Measurements from ENCODE around the gene ADNP.

- TF ChIP-seq POLR2A (IDR thresholded peaks at IDR 0.05; ENCODE audit: insufficient read depth in 1 of 2, low read depth in 2 of 2, low read length in 2 of 2) (no peak), TRIM22 (IDR thresholded peaks at IDR 0.05) (no peak), CTCF (CRISPR knock-in tag; IDR thresholded peaks at IDR 0.05) (no peak), MAZ (IDR thresholded peaks at IDR 0.05; ENCODE audit: borderline replicate concordance, low read depth, low read length) (no peak), MAZ (CRISPR knock-in tag; IDR thresholded peaks at IDR 0.05; ENCODE audit: low read depth) (no peak), ELF1 (CRISPR knock-in tag; IDR thresholded peaks at IDR 0.05) (no peak), HDAC1 (CRISPR knock-in tag; IDR thresholded peaks at IDR 0.05) (no peak), TIGD3 (CRISPR knock-in tag; IDR thresholded peaks at IDR 0.05; ENCODE audit: borderline replicate concordance) (no peak), CEBPB (IDR thresholded peaks at IDR 0.05; ENCODE audit: borderline replicate concordance, low read depth, low read length) (no peak), HIC2 (CRISPR knock-in tag; IDR thresholded peaks at IDR 0.05; ENCODE audit: low read depth) (no peak), ZNF776 (CRISPR knock-in tag; IDR thresholded peaks at IDR 0.05) (no peak)
Observed at GRCh38 chr20:50868509-50869495, 62.4 kb downstream of the ADNP start.

Measured in HepG2 (cell line).